Measurements from ENCODE around the gene KRT7. TPM values are rescaled to one million over a fixed set of nuclear protein-coding genes. Genes with fewer than 3 reads are reported as not detected.

KRT7 gene
- total and polyA plus RNA-seq, 9 of the 15 experiments (the other 6 are each of a cell fraction or from before 2014, with no cell fraction given), result 1.4 TPM; not detected in 8

DNA sequence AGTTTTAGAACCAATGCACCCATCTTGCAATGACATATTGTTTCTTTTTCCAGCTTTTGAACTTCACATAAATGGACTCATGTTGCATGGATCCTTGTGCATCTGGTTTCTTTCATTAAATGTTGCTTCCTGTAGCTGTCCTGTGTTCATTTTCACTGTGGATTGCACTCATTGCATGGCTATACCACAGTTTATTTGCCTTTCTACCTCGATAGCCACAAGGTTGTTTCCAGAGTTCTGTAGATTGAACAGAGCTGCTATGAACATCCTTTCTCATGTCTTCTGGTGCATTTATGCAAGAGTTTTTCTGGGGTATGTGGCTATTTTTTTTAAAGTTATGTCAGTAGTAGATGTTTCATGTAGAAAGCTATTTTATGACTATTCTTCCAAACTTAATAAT, 61.8 kb downstream of the KRT7 start:
- H3K79me2 ChIP-seq (ENCODE audit: control insufficient read depth, insufficient read depth, low read length), result no peaks in the 10 kb centered on the region
- no peaks in the 10 kb centered on the region for H3K36me3 ChIP-seq (ENCODE audit: control insufficient read depth, insufficient read depth, low read length)
- FAIRE-seq, result no peak
- no peaks in the 10 kb centered on the region for H3K9me1 ChIP-seq (ENCODE audit: control insufficient read depth, insufficient read depth, low read length)
- ChIA-PET POLR2A (no interaction called here), CTCF (ENCODE audit: low intra/inter-chr PET ratio) (no interaction called here)
- H3K27ac ChIP-seq (ENCODE audit: extremely low read depth, low read depth, low read length), result no peak overlapping the region
- TF ChIP-seq, protein P1, sequence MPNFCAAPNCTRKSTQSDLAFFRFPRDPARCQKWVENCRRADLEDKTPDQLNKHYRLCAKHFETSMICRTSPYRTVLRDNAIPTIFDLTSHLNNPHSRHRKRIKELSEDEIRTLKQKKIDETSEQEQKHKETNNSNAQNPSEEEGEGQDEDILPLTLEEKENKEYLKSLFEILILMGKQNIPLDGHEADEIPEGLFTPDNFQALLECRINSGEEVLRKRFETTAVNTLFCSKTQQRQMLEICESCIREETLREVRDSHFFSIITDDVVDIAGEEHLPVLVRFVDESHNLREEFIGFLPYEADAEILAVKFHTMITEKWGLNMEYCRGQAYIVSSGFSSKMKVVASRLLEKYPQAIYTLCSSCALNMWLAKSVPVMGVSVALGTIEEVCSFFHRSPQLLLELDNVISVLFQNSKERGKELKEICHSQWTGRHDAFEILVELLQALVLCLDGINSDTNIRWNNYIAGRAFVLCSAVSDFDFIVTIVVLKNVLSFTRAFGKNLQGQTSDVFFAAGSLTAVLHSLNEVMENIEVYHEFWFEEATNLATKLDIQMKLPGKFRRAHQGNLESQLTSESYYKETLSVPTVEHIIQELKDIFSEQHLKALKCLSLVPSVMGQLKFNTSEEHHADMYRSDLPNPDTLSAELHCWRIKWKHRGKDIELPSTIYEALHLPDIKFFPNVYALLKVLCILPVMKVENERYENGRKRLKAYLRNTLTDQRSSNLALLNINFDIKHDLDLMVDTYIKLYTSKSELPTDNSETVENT (CRISPR knock-in tag; IDR thresholded peaks at IDR 0.05), result no peak
- TF ChIP-seq E4F1 (CRISPR knock-in tag; IDR thresholded peaks at IDR 0.05; ENCODE audit: borderline replicate concordance) (no peak), ZNF76 (CRISPR knock-in tag; IDR thresholded peaks at IDR 0.05; ENCODE audit: borderline replicate concordance) (no peak), TSC22D4 (tag; IDR thresholded peaks at IDR 0.05) (no peak), CBFA2T3 (IDR thresholded peaks at IDR 0.05) (no peak), CSDE1 (IDR thresholded peaks at IDR 0.05) (no peak), MAFG (tag; conservative IDR thresholded peaks at IDR 0.05) (no peak), MITF (IDR thresholded peaks at IDR 0.05) (no peak), CBFA2T2 (conservative IDR thresholded peaks at IDR 0.05) (no peak), JUNB (CRISPR knock-in tag; conservative IDR thresholded peaks at IDR 0.05) (no peak), XRCC4 (IDR thresholded peaks at IDR 0.05; ENCODE audit: extremely low read depth, insufficient read depth, insufficient read length) (no peak), MCM3 (IDR thresholded peaks at IDR 0.05) (no peak), TEAD2 (tag; IDR thresholded peaks at IDR 0.05) (no peak)
- TF ChIP-seq, protein P2, sequence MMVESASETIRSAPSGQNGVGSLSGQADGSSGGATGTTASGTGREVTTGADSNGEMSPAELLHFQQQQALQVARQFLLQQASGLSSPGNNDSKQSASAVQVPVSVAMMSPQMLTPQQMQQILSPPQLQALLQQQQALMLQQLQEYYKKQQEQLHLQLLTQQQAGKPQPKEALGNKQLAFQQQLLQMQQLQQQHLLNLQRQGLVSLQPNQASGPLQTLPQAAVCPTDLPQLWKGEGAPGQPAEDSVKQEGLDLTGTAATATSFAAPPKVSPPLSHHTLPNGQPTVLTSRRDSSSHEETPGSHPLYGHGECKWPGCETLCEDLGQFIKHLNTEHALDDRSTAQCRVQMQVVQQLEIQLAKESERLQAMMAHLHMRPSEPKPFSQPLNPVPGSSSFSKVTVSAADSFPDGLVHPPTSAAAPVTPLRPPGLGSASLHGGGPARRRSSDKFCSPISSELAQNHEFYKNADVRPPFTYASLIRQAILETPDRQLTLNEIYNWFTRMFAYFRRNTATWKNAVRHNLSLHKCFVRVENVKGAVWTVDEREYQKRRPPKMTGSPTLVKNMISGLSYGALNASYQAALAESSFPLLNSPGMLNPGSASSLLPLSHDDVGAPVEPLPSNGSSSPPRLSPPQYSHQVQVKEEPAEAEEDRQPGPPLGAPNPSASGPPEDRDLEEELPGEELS (CRISPR knock-in tag; IDR thresholded peaks at IDR 0.05; ENCODE audit: borderline replicate concordance), result no peak
- no peak overlapping the region for H3K9ac ChIP-seq (ENCODE audit: insufficient read depth in 1 of 2, low read depth in 2 of 2, low read length in 2 of 2)
- DNase-seq (ENCODE audit: extremely low read depth in 1 of 4, low spot score in 3 of 4), result no peak
- no peak overlapping the region for H3K4me2 ChIP-seq (ENCODE audit: insufficient read depth, low read length)
- intact Hi-C loops (cut with micrococcal nuclease), result no loop called here
- WGBS (ENCODE audit: insufficient coverage, low coverage, missing lambda C conversion rate), result 5% methylated on average over 1 of the region's 1 CpG
- no peaks in the 10 kb centered on the region; the same call in 1 of the 2 replicates for H4K20me1 ChIP-seq (replicated peaks; ENCODE audit: control insufficient read depth, insufficient read depth, low read length)
- no peaks in the 10 kb centered on the region for H3K4me1 ChIP-seq (replicated peaks in 1 of 2; ENCODE audit: control insufficient read depth in 2 of 2, insufficient read depth in 2 of 2, low read length in 2 of 2)
- no peaks in the 10 kb centered on the region for H3K9me3 ChIP-seq (replicated peaks; ENCODE audit: control insufficient read depth, insufficient read depth, low read depth, low read length)
- ATAC-seq, result no peak
- H2AFZ ChIP-seq (ENCODE audit: low read depth, low read length), result no peak overlapping the region
- no peak overlapping the region for H3K4me3 ChIP-seq
- in situ Hi-C loops (cut with MboI), result no loop called here
- H3K27me3 ChIP-seq (ENCODE audit: control insufficient read depth in 2 of 2, insufficient read depth in 2 of 2, low read length in 2 of 2), result peaks cover 0 to 14% of the 10 kb centered on the region in 2 experiments; a peak in 3 of 5 replicates
- no TSS peak for BruUV-seq (replicated peaks)

All from K562 (cell line).